Adipose tissue (tissue), 3 donors: Measurements from ENCODE around the gene CNEP1R1. TPM values are rescaled to one million over a fixed set of nuclear protein-coding genes. Genes with fewer than 3 reads are reported as not detected.
"Not testable (repeated sequence)": the region's sequence is repeated elsewhere in the genome, so short reads cannot be mapped to it uniquely, and the experiment has no call there.

Experiments used
- H3K27ac ChIP-seq: one replicate; pipeline ENCODE4 v1.5.1; 2013; ENCODE audit warnings: low read depth, low read length
- WGBS, 3 donors: extraction: QIAGEN DNeasy Blood & Tissue Kit; methylation state at CpG; one replicate each; pipeline ENCODE4 v1.1.7; 2013; 5-methylcytosine and 5-hydroxymethylcytosine counted together
- polyA plus RNA-seq, 3 donors: library from polyadenylated mRNA; stranded (reverse); fragments of 200-250 nt; gene quantifications; one replicate each; pipeline ENCODE4 v1.2.3, GENCODE V29; 2013
- donor health status: healthy with polysubstance abuse.
- donor health status: Bipolar disorder and iron deficiency.
- donor health status: healthy.

The CNEP1R1 gene
- polyA plus RNA-seq, 3 donors, result 3.5 to 14.2 (median 7.0) TPM

DNA sequence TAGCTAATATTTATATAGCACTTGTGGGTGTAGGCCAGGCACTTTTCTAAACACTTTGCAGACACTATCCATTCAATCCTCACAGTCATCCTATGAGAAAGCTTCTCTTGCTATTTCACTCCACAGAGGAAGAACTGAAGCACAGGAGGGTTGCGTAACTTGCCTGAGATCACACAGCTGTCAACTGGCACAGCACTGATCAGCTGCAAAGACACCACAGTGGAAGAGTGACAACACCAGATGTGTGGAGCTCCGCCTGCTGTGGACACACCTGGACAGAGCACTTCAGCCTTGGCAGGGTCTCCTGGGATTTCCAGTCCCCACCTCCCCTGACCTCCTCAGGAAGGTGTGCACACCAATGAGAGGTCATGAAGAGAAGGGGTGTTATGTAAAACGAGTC lies 13.3 kb upstream of the CNEP1R1 start:
- no peak overlapping the region for H3K27ac ChIP-seq
- WGBS, 3 donors, result 53 to 60% (median 57%) methylated on average over 3 of the region's 3 CpGs

DNA sequence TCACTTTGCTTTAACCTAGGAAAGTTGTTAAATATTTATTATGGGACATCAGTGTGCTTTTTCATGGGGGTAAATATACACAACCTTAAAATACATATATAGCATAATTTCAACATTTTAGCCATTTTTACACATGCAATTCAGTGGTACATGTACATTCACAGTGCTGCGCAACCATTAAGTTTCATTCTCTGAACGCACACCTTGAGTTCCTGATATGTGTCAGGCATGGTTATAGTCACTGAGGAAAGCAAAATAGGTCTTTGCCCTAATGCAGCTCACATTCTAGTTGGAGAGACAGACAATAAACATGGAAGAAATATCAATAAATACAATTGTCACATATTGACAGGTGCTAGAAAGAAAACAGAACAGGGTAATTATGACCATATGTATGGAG lies 12.8 kb upstream of the CNEP1R1 start:
- no peak overlapping the region for H3K27ac ChIP-seq
- 85 to 91% (median 87%) methylated on average over 2 of the region's 2 CpGs for WGBS, 3 donors

DNA sequence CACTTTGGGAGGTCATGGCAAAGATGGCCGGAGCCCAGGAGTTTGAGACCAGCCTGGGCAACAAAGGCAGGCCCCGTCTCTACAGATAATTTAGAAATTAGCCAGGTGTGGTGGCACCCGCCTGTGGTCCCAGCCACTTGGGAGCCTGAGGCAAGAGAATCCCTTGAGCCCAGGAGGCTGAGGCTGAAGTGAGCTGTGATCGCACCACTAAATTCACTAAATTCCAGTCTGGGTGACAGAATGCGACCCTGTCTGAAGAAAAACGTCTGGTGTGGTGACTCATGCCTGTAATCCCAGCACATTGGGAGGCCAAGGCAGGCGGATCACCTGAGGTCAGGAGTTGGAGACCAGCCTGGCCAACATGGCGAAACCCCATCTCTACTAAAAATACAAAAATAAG lies 10.8 kb upstream of the CNEP1R1 start:
- 73 to 86% (median 86%) methylated on average over 8 of the region's 8 CpGs for WGBS, 3 donors
- H3K27ac ChIP-seq, result not testable (repeated sequence)

DNA sequence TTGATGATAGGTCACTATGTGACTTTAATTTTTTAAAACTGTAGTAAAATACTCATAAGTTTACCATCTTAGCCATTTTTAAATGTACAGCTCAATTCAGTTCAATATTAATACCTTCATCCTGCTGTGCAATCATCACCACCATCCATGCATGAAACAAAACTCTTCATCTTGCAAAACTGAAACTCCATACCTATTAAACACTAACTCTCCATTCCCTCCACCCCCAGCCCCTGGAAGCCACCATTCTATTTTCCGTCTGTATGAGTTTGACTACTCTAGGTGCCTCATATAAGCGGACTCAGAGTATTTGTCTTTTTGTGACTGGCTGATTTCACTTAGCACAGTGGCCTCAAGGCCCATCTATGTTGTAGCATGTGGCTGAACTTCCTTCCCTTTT lies 9.4 kb upstream of the CNEP1R1 start:
- 87 to 92% (median 89%) methylated on average over 2 of the region's 2 CpGs for WGBS, 3 donors
- no peak overlapping the region for H3K27ac ChIP-seq

DNA sequence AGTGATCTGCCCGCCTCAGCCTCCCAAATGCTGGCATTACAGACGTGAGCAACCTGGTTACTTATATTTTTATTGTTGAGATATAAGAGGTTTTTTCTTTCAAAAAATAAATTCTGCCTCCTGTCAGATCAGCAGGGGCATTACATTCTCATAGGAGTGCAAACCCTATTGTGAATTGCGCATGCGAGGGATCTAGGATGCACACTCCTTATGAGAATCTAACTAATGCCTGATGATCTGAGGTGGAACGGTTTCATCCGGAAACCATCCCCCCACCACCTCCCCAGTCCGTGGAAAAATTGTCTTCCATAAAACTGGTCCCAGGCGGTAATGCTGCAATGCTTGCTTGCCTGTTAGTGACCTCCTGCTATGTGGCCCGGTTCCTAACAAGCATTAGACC lies 7.5 kb upstream of the CNEP1R1 start:
- H3K27ac ChIP-seq, result no peak overlapping the region
- WGBS, 3 donors, result 82 to 83% (median 82%) methylated on average over 9 of the region's 9 CpGs

DNA sequence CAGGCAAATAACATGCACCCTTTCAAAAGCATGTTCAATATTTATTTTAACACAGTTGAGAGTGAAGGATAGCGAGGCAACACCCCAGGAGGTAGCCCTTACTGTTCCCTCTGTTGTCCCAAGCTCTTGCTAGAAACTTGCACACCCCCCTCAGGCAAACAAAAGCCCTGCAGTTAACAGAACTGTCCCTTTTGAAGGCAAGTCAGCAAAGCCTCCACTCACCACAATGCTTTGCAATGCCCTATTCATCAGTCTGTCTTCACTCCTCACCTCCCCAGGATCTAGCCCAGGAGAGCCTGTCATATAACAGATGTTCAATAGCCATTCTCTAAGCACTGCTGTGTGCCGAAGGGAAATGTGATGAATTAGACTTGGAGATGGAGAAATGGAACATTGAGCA lies 3.5 kb upstream of the CNEP1R1 start:
- WGBS, 3 donors, result 28 to 44% (median 43%) methylated on average over 2 of the region's 2 CpGs
- no peak overlapping the region for H3K27ac ChIP-seq

DNA sequence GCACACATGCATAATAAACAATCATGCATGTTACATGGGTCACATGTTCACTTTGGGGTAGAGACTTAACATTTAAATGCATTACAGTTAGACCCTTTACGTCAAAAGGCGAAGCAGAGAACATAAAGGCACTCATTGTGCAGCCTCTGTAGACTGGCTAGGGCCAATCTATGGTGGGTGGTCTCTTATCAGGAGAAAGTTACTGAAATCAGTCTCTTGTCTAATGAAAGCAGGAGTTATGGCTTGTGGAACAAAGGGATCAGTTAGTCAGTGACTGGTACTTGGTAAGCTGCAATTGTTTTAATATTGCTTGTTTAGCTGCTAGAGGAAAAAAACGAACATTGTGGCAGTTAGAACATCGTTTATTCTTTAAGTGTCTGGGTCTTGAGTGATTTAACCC lies 1.4 kb upstream of the CNEP1R1 start:
- no peak overlapping the region for H3K27ac ChIP-seq
- 44 to 47% (median 47%) methylated on average over 4 of the region's 4 CpGs for WGBS, 3 donors

DNA sequence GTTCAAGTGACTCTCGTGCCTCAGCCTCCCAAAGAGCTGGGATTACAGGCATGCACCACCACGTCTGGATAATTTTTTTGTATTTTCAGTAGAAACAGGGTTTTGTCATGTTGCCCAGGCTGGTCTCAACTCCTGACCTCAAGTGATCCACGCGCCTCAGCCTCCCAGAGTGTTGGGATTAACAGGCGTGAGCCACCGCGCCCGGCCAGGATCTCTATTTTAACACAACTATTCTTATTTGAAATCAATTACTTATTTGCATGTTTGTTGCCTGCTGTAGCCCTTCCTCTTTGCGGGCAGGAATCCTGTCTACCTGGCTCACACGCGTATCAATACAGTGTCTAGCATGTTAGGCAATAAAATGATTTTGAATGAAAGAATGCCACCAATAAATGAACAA lies 818 bp upstream of the CNEP1R1 start:
- 79 to 91% (median 90%) methylated on average over 11 of the region's 11 CpGs for WGBS, 3 donors
- no peak overlapping the region for H3K27ac ChIP-seq

DNA sequence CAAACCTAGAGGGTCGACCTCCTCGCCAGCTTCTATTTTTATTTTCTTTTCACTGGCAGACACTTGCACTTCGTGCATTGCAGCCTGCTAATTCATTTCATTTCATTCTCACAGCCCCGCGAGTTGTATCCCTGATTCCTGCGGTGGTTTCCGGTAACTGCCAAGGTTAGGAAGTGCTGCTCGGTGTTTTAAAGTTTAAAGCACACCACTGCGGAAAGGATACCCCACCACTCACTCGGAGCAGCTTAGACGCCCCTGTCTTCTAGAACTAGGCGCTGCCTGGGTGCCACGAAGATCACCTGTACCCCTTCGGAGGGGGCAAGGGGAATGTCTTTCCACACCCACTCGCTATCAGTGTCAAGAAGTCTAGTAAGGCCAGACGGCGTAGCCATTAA lies 509 bp downstream of the CNEP1R1 start:
- H3K27ac ChIP-seq, result no peak overlapping the region

DNA sequence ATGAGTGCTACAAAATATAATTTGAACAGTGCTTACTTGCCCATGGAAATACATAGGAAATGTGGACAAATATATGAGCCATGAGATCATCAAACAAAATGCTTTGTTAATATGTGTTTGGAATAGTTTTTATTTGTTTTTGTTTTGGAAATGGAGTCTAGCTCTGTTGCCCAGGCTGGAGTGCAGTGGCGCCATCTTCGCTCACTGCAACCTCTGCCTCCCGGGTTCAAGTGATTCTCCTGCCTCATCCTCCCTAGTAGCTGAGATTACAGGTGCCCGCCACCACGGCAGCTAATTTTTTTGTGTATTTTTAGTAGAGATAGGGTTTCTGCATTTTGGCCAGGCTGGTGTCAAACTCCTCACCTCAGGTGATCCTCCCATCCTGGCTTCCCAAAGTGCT lies 2.8 kb downstream of the CNEP1R1 start:
- H3K27ac ChIP-seq, result no peak overlapping the region
- 95 to 98% (median 96%) methylated on average over 5 of the region's 5 CpGs for WGBS, 3 donors

More for the DNA sequence above, 509 bp downstream of the CNEP1R1 start:
- 0 to 1% (median 0%) methylated on average over 17 of the region's 17 CpGs for WGBS, 3 donors

DNA sequence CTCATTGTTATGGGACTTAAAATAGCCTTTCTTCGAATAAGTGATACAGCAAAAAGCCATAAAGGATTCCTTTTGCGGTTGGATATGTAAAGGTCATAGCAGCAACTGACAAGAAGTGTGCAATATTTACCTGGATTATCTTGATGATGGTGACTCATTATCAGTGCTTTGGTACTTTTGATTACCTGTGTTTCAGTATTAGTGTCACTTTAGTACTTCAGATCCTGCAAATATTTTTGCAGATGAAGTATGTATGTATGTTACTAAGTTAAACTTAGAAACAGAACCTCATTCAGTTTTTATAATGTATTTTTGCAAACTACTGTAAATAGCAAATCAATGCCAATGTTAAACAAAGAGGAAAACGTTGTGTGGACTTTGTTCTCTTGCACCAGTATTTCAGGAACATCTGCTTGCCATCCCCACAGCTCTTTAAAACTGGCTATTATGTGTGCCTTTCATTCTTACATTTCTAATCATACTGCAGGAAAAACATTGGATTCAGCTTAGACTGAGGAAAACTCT lies 10.5 kb downstream of the CNEP1R1 start:
- WGBS, 3 donors, result 33 to 88% (median 76%) methylated on average over 3 of the region's 3 CpGs
- no peak overlapping the region for H3K27ac ChIP-seq

DNA sequence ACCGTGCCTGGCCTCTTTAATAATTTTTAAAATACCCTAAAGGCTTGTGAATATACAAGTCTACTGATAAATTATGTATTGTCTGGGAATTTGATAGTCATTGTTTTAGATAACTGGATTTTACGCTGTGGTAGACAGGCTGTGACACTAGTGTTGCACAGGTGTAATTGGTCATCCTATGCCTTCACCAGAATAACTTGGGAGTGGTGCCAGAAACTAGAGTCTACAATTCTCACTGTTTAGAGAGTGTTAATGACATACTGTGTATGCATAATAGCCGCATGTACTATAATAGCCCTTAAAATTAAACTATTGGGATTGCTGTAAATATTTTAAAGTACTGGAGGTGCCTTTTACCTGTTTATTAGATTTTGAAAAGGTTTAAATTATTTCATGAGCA lies 11.4 kb downstream of the CNEP1R1 start:
- 86 to 95% (median 90%) methylated on average over 3 of the region's 3 CpGs for WGBS, 3 donors
- H3K27ac ChIP-seq, result no peak overlapping the region

DNA sequence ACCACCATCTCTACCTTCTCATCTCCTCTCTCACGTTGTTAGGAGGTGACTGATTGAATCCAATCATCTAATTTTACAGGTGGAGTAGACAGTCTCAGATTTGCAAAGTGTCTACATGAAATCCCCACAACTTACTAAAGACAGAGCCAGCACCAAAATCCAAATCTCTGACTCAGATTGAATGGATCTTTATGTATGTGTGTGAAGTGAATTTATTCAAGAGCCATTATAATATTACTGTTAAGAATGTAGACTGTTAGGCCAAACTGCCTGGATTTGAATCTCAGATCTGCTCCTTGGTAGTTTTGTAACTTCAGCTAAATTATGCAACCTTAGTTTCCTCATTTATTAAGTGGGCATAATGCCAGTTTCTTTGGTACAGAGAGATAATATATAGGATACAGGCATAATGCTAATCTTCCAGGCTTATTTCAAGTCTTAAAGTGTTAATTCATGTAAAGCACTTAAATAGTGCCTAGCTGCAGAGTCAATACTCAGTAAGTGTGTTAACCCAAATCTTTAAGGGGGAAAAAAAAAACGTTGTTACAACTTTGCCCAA lies 12.7 kb downstream of the CNEP1R1 start:
- 34 to 45% (median 39%) methylated on average over 2 of the region's 2 CpGs for WGBS, 3 donors

DNA sequence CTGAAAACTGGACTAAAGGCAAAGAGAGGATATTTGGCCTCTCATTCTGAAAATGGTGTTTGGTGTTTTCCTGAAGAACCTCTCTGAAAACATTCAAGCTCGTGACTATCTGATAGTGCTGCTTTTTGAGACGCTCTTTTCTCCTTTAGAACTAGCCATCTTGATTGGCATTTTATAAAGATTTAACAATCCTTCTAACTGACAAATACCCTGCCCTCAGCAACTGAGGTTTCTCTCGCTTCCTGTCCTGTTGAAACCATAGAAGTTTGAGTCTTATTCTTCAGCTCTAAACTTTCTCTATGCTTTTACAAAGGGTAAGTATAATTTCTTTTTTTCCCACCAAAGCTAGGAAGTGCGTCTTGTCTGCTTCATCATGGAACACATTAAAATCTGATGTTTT lies 13.3 kb downstream of the CNEP1R1 start:
- WGBS, 3 donors, result 62 to 68% (median 63%) methylated on average over 4 of the region's 4 CpGs
- no peak overlapping the region for H3K27ac ChIP-seq

More for the DNA sequence above, 12.7 kb downstream of the CNEP1R1 start:
- no peak overlapping the region for H3K27ac ChIP-seq

DNA sequence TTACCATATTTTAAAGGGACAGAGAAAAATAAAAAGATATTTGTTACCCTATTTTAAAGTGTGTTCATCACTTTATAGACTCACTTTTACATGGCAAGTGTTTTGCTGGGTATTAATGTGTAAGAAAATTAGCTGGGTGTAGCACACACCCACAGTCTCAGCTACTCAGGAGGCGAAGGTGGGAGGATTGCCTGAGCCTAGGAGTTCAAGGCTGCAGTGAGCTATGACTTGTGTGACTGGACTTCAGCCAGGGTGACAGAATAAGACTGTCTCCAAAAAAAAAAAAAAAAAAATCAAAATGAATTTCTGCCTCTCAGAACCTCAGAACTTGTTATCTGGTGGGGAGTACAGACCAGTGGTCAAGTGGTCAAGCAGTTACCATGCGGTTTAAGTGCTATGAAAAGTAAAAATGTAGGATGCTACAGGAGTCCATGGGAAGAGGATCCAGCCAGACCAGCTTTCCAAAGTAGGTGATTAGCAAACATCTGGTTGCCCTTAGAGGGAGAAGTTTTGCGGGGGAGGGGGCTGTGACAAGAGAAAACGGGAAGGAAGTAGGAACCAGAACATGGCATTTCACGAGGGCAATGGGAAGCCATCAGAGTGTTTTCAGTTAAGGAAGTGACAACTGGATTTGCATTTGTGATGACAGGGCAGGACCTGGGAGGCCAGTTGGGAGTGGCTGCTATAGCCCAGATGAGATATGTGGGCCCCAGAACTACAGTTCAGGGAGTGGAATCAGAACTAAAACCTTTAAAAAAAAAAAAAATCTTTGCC lies 13.9 kb downstream of the CNEP1R1 start:
- WGBS, 3 donors, result 46 to 61% (median 47%) methylated on average over 5 of the region's 5 CpGs
- peak overlapping the region; percentile 55 for H3K27ac ChIP-seq

DNA sequence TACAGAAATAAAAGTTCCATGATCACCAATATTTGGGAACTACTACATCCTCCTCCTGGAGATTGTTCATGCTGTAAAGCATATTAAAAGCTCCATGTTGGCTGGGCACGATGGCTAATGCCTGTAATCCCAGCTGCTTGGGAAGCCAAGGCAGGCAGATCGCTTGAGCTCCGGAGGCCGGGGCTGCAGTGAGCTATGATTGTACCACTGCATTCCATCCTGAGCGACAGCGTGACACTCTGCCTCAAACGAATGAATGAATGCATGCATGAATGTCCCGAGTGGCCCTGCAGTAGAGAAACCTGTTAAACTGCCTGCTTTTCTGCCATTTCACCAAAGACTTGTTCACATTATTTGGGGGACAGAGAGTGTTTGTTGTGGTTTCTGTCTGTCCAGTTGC lies 15.0 kb downstream of the CNEP1R1 start:
- no peak overlapping the region for H3K27ac ChIP-seq
- 70 to 78% (median 72%) methylated on average over 8 of the region's 8 CpGs for WGBS, 3 donors

DNA sequence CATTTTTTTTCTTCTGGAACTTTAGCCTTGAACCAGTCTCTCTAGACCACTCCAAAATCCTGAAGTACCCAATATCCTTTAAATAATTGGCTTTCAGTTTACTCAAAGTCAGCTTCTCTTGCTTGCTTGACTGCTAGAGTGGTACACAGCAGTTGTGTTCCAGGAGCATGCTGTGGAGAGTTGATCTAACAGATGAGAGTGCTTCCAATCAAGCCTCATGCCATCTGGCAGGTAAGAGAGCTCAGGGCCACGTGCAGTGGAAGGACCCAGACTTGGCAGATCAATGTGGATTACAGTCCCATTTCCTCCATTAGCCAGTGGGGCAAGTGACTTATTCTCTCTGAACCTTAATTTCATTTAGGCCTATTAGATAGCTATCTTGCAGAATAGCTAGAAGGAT lies 15.7 kb downstream of the CNEP1R1 start:
- H3K27ac ChIP-seq, result no peak overlapping the region
- WGBS, 3 donors, result 39 to 56% (median 52%) methylated on average over 1 of the region's 1 CpG

DNA sequence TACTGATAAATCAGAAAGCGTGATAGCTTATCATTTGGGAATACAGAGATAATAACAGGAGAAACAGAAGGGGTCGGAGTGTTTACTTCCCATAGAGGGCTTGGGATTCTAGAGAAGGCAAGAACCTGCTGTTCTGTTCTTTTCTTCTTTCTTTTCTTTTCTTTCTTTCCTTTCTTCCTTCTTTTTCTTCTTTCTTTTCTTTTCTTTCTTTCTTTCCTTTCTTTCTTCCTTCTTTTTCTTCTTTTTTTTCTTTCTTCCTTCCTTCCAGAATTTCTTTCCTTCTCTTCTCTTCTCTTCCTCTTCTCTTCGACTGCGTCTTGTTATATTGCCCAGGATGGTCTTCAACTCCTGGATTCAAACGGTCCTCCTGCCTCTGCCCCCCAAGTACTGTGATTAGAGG lies 18.3 kb downstream of the CNEP1R1 start:
- no peak overlapping the region for H3K27ac ChIP-seq
- WGBS, 3 donors, result 83 to 86% (median 84%) methylated on average over 5 of the region's 5 CpGs

DNA sequence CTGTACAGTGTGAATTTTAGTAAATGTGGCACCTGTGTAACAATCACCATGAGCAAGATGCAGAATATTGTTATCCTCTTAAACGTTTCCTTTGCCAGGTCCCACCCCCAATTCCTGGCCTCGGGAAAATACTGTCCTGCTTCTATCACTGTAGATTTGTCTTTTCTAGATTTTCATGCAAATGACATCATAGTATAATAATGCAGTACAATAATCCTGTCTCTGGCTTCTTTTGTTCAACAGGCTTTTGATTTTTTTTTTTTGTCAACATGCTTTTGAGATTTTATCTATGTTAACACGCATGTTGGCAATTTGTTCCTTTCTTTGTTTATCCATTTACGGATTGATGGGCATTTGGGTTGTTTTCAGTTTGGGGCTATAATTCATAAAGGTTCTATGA lies 20.4 kb downstream of the CNEP1R1 start:
- no peak overlapping the region for H3K27ac ChIP-seq
- WGBS, 3 donors, result 36 to 61% (median 53%) methylated on average over 4 of the region's 4 CpGs

DNA sequence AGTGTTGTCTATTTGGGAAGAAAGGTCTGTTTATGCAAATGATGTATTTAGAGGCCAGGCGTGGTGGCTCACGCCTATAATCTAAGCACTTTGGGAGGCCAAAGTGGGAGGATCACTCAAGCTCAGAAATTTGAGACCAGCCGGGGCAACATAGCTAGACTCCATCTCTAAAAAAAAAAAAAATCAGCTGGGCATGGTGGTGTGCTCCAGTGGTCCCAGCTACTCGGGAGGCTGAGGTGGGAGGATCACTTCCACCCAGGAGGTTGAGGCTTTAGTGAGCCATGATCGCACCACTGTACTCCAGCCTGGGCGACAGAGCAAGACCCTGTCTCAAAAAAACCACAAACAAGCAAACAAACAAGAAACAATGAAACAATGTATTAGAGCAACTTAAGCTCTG lies 21.8 kb downstream of the CNEP1R1 start:
- 84 to 93% (median 92%) methylated on average over 6 of the region's 6 CpGs for WGBS, 3 donors
- H3K27ac ChIP-seq, result no peak overlapping the region
